Omental fat pad (tissue), 4 donors: ENCODE measurements around the gene ZNF700. TPM values are rescaled to one million over a fixed set of nuclear protein-coding genes. Genes with fewer than 3 reads are reported as not detected.
A peak's percentile ranks its signal among the peaks of the same experiment; 100 is the strongest.
"Not testable (repeated sequence)": the region's sequence is repeated elsewhere in the genome, so short reads cannot be mapped to it uniquely, and the experiment has no call there.

ENCODE experiments used
- ATAC-seq: fragments of 150-250 bp; one replicate; pipeline ENCODE4 v1.9.1; 2016; ENCODE audit warnings: mild to moderate bottlenecking, moderate library complexity; ENCODE audit not compliant: low FRiP score
- DNase-seq: peaks from one replicate; pipeline ENCODE4 v3.0.0-alpha.2; 2019; ENCODE audit warnings: low spot score
- total RNA-seq, 4 donors: library from RNA; depleted of rRNA; stranded (reverse); fragments of >200 nt; gene quantifications; one replicate each; pipeline ENCODE4 v1.1.0, GENCODE V29; 2016
- TF ChIP-seq, protein P1 (sequence below), 3 donors: fragments of 450-650 bp; IDR thresholded peaks; one replicate each; pipeline ENCODE4 v1.5.1; 2016 to 2017; ENCODE audit warnings: antibody characterized with exemption in 3 of 3, mild to moderate bottlenecking in 3 of 3, moderate library complexity in 2 of 3

The ZNF700 gene
- total RNA-seq, 4 donors from 2014 or later: 8.3 to 26.5 (median 10.4) TPM

DNA sequence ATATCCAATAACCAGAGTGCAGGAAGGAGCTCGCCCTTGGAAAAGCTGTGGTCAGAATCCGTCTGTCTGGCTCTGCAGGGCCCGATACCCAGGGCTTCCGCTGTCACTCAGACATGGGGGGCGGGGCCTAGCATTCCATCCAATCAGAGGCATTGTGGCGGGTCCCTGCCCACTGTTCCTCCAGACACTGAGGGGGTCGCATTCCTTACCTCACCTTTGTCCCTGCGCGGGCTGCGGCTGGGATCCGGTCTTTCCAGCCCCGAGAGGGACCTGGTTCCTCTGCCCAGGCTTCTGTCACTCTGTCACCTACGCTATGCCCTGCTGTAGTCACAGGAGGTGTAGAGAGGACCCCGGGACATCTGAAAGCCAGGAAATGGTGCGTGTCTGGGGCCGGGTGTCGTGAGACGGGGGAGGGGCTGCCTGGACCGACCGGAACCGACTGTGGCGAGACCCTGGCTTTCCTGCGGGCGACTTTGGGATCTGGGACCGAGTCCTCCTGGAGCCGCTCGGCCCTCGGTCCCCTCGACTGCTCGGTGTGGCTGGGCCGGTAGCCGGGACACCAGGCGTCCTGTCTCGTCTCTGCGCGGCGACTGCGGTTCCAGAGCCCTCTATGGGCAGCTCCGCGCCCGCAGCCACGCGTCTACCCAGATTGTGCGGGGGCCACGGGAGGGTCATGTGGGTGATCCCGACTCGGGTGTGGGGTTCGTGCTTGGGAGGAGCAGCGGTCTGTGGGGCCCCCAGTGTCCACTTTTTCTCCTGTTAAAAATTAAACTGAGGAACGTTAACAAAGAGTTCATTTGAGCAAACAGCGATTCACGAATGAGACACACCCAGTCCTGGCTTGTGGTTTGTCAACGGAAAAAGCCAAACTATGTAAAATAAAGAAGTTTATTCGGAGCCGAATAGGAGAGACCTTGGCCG is 37.0 kb upstream of the ZNF700 start, which contains the start of gene ZNF69:
ZNF69 (plus strand) TSS at position 172 of the 921 bp plus-strand sequence; CDS start at position 314, 142 bp downstream.
- TF ChIP-seq, protein P1, sequence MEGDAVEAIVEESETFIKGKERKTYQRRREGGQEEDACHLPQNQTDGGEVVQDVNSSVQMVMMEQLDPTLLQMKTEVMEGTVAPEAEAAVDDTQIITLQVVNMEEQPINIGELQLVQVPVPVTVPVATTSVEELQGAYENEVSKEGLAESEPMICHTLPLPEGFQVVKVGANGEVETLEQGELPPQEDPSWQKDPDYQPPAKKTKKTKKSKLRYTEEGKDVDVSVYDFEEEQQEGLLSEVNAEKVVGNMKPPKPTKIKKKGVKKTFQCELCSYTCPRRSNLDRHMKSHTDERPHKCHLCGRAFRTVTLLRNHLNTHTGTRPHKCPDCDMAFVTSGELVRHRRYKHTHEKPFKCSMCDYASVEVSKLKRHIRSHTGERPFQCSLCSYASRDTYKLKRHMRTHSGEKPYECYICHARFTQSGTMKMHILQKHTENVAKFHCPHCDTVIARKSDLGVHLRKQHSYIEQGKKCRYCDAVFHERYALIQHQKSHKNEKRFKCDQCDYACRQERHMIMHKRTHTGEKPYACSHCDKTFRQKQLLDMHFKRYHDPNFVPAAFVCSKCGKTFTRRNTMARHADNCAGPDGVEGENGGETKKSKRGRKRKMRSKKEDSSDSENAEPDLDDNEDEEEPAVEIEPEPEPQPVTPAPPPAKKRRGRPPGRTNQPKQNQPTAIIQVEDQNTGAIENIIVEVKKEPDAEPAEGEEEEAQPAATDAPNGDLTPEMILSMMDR (IDR thresholded peaks at IDR 0.05): no peak
- ATAC-seq (peak; percentile 92), DNase-seq (peak; percentile 87)

DNA sequence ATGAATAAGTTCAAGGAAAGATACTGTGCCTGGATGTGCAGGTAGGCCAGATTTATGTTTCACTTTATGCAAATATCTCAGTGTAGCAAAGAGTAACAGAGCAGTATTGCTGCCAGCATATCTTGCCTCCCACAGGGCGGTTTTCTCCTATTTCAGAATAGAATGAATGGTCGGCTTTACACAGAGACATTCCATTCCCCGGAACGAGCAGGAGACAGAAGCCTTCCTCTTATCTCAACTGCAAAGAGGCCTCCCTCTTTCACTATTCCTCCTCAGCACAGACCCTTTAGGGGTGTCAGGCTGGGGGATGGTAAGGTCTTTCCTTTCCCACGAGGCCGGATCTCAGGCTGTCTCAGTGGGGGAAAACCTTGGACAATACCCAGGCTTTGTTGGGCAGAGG is 35.0 kb upstream of the ZNF700 start:
- not testable (repeated sequence) for ATAC-seq, DNase-seq

DNA sequence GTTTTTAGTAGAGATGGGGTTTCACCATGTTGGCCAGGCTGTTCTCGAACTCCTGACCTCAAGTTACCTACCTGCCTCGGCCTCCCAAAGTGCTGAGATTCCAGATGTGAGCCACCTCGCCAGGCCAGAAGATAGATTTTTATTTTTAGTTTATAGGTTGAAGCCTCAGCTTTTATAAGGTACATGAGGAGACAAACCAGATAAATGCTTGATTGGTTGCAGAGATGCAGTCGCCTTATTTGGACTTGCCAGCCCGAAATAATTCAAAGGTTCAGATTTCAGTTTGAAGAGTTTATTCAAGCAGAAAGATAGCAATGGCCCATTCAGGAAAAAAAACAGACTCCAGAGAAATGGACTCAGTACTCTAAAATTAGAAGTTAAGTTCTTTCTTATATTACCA is 34.3 kb upstream of the ZNF700 start:
- ATAC-seq (no peak), DNase-seq (no peak)
- TF ChIP-seq, protein P1 (IDR thresholded peaks at IDR 0.05): no peak

DNA sequence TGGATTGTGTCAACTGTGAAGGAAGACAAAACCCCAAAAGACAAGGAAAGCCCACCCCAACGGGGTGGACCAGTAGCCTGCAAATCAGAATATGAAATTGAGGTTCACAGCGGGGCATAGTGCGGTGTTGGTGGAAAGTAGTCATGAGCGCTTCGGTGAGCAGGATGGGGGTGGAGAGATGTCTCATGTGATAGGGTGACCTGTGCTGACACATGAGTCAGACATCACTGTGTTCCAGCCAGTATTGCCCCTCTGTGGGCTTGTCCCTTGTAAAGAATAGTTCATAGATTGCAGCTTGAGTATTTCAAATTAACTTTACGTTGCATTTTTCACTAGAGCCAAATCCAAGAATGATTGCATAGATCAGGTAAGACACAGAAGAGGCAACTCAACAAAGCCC is 30.1 kb upstream of the ZNF700 start:
- TF ChIP-seq, protein P1 (IDR thresholded peaks at IDR 0.05): no peak
- ATAC-seq: no peak
- no peak for DNase-seq

DNA sequence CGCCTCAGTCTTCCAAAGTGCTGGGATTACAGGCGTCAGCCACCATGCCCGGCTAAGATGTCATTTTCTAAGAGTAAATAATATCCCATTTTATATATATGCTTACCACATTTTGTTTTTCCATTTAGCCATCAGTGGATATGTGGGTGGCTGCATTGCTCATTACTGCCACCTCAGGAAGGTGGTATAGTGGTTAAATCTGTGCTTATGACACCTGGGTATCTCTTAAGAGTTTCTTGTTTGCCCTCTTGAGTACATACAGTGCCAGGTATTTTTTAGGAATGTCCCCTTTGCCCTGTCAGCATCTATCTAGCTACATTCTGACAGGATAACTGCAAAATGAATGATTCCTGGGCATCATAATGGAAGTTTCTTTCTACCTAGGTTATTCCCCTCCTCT is 22.7 kb upstream of the ZNF700 start:
- DNase-seq: no peak
- no peak for ATAC-seq
- TF ChIP-seq, protein P1 (IDR thresholded peaks at IDR 0.05): no peak

DNA sequence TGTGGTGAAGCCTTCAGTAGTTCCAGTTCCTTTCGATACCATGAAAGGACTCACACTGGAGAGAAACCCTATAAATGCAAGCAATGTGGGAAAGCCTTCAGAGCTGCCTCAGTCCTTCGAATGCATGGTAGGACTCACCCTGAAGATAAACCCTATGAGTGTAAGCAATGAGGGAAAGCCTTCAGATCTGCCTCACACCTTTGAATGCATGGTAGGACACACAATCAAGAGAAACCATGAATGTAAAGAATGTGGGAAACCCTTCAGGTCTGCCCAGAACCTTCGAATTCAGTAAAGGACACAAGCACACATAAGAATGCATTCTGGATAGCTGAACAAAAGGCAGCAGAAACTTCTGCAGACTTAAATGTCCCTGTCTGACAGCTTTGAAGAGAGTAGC is 19.0 kb upstream of the ZNF700 start:
- ATAC-seq (no peak), DNase-seq (no peak)
- TF ChIP-seq, protein P1 (IDR thresholded peaks at IDR 0.05): no peak

DNA sequence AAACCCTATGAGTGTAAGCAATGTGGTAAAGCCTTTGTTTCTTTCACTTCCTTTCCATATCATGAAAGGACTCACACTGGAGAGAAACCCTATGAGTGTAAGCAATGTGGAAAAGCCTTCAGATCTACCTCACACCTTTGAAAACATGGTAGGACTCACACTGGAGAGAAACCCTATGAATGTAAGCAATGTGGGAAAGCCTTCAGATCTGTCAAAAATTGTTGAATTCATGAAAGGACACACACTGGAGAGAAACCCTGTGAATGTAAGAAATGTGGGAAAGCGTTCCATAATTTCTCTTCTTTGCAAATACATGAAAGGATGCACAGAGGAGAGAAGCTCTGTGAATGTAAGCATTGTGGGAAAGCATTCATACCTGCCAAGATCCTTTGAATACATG is 13.0 kb upstream of the ZNF700 start:
- ATAC-seq, DNase-seq: not testable (repeated sequence)

DNA sequence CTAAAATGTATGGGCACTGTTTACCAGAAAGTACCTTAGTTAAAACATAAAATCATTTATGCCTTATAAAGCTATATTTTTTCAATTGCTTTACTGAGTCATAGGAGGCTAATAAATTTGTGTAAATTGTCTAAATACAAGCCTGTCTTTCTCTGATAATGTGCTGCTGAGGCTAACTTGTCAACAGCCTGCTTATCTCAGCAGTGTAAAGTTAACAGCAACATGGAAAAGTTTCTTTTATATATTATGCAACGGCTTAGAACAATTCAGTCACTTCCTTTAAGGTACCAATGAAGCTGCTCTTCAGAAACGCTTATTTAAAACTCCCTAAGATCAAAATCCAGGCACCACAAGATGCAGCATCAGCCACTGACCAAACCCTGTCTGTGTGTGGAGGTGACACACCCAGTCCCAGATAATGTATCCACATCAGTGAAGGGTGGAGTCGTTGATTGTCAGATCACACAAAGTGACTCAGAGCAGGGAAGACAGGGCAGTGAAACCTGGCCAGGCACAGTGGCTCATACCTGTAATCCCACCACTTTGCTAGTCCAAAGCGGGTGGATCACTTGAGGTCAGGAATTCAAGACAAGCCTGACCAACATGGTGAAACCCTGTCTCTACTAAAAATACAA is 10.4 kb upstream of the ZNF700 start:
- not testable (repeated sequence) for ATAC-seq, DNase-seq
